Heart right ventricle (tissue), 16 donors: ENCODE results near the gene CHN2. TPM values are rescaled to one million over a fixed set of nuclear protein-coding genes. Genes with fewer than 3 reads are reported as not detected.
A peak's percentile ranks its signal among the peaks of the same experiment; 100 is the strongest.

ENCODE experiments used
- ATAC-seq, 8 donors: fragments of 200-7000 bp; cut with Tn5 transposase; one replicate each; pipeline ENCODE4 v1.9.1; 2020; ENCODE audit warnings: mild to moderate bottlenecking in 8 of 8, moderate library complexity in 8 of 8, moderate number of reproducible peaks in 1 of 8
- DNase-seq, 2 donors: peaks; one replicate each; pipeline ENCODE4 v3.0.0-alpha.2; 2020
- H3K27ac ChIP-seq, 10 donors: fragments of 200-600 bp; sonication (generic) in 2 of 10; one replicate each; pipeline versions ENCODE4 v1.5.0 to v1.8.0; 2020 to 2022; ENCODE audit warnings: mild to moderate bottlenecking in 3 of 10
- H3K27me3 ChIP-seq, 7 donors: fragments of 200-600 bp; one replicate each; pipeline ENCODE4 v1.8.0; 2021 to 2022; ENCODE audit warnings: mild to moderate bottlenecking in 2 of 7
- H3K36me3 ChIP-seq, 9 donors: fragments of 200-600 bp; sonication (generic) in 1 of 9; one replicate each; pipeline versions ENCODE4 v1.5.0 to v1.8.0; 2020 to 2022; ENCODE audit warnings: mild to moderate bottlenecking in 2 of 9
- H3K4me1 ChIP-seq, 9 donors: fragments of 200-600 bp; sonication (generic) in 1 of 9; one replicate each; pipeline versions ENCODE4 v1.5.0 to v1.8.0; 2020 to 2022; ENCODE audit warnings: mild to moderate bottlenecking in 4 of 9
- H3K4me3 ChIP-seq, 10 donors: fragments of 200-600 bp; sonication (generic) in 2 of 10; one replicate each; pipeline versions ENCODE4 v1.5.0 to v1.8.0; 2020 to 2022; ENCODE audit warnings: mild to moderate bottlenecking in 7 of 10, moderate library complexity in 2 of 10
- H3K9me3 ChIP-seq, 11 donors: fragments of 200-600 bp in 10 of 11; sonication (generic) in 2 of 11; one replicate each; pipeline versions ENCODE4 v1.5.0 to v1.8.0; 2013 to 2022; ENCODE audit warnings: mild to moderate bottlenecking in 2 of 11, control low read depth in 1 of 11, moderate library complexity in 1 of 11
- WGBS, 2 donors: extraction: QIAGEN DNeasy Blood & Tissue Kit; methylation state at CpG; one replicate each; pipeline ENCODE4 v1.1.7; 2013; ENCODE audit warnings: inconsistent platforms in 1 of 2; 5-methylcytosine and 5-hydroxymethylcytosine counted together
- intact Hi-C, 10 donors: fragments of 100-400 bp; cut with DNase I; formaldehyde crosslinking; loops; one replicate each; pipeline versions ENCODE4 v1.11.1 to v1.14.2; 2022
- polyA plus RNA-seq, 2 donors: library from polyadenylated mRNA; stranded (reverse); fragments of 200-250 nt; gene quantifications; one replicate each; pipeline ENCODE4 v1.2.3, GENCODE V29; 2013
- total RNA-seq, 10 donors: library from RNA; stranded (reverse); fragmentation: NEBNext Ultra II Directional in 3 of 10; extraction: Animal tissue kit (Norgen Biotek cat#: 25700) in 3 of 10; gene quantifications; one replicate each; pipeline versions ENCODE4 v1.2.1 to v1.2.4, GENCODE V29; 2021 to 2023
- TF ChIP-seq, protein P1 (sequence below), 9 donors: fragments of 200-600 bp; sonication (generic) in 2 of 9; IDR thresholded peaks; one replicate each; pipeline versions ENCODE4 v1.5.0 to v1.8.0; 2021 to 2022; ENCODE audit warnings: antibody characterized with exemption in 9 of 9, mild to moderate bottlenecking in 5 of 9, moderate library complexity in 1 of 9
- donor health status: Arrhythmogenic right ventricular cardiomyopathy.
- donor health status: ischemic (EF 13 %, LVEDD 7.1; RV severe dilation, severe dysfunction).
- donor health status: healthy with polysubstance abuse.
- donor health status: DM: no; HTN: yes; CAD: no.
- donor health status: DM: no; HTN: no; CAD: no.
- donor health status: ischemic (EF 25% LVEDD 6.9; RV normal size, moderate dysfunction).
- donor health status: ischemic (EF 25% LVEDD 5.7; RV mildly dilated, moderate dysfunction).
- donor health status: healthy.
- donor health status: DM: yes; HTN: yes; CAD: no.
- donor health status: Ischemic cardiomyopathy.
- donor health status: ischemic (EF 35%, LVEDD 5.7; RV mildly dilated, moderate dysfunction).
- donor health status: nonischemic (EF 11% LVEDD 7.7; RV severe dilation, severe dysfunction).
- donor health status: DM: yes; HTN: yes; CAD: no.
- donor health status: PGD.
- donor health status: ischemic (EF 29% LVEDD 5.4; RV normal size, mild dysfunction).
- donor health status: nonischemic (EF 23%, LVEDD 6.1; RV moderate dilation, normal function).

The CHN2 gene
- total and polyA plus RNA-seq, 12 donors = 5.9 to 54.9 (median 22.6) TPM

DNA sequence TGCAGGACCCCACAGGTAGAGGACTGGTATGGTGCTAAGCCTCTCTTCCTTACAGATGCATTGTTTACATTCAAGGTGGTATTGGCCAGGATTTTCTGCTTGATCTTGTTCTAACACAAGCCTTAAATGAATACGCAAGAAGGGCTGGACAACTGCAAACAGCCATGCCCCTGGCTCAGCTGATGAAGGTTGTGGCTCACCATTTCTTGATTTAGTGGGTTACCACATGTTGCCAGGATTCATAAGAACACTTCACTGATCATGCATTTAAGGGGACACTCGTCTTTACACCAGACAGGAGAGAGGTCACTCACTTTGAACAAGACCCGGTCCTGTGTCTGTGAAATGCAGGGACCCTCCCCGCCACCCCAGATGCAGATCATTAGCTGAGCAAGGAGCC, 82.2 kb downstream of the CHN2 start:
- Histone ChIP-seq H3K9me3 (no peaks in the 10 kb centered on the region), H3K4me3 (no peak overlapping the region), H3K36me3 (no peaks in the 10 kb centered on the region), H3K27ac (no peak overlapping the region), H3K27me3 (no peaks in the 10 kb centered on the region), H3K4me1 (peaks cover 0 to 16% (median 4%) of the 10 kb centered on the region in 9 donors)
- intact Hi-C loops = no loop called here
- DNase-seq = no peak
- TF ChIP-seq, protein P1, sequence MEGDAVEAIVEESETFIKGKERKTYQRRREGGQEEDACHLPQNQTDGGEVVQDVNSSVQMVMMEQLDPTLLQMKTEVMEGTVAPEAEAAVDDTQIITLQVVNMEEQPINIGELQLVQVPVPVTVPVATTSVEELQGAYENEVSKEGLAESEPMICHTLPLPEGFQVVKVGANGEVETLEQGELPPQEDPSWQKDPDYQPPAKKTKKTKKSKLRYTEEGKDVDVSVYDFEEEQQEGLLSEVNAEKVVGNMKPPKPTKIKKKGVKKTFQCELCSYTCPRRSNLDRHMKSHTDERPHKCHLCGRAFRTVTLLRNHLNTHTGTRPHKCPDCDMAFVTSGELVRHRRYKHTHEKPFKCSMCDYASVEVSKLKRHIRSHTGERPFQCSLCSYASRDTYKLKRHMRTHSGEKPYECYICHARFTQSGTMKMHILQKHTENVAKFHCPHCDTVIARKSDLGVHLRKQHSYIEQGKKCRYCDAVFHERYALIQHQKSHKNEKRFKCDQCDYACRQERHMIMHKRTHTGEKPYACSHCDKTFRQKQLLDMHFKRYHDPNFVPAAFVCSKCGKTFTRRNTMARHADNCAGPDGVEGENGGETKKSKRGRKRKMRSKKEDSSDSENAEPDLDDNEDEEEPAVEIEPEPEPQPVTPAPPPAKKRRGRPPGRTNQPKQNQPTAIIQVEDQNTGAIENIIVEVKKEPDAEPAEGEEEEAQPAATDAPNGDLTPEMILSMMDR (IDR thresholded peaks at IDR 0.05) = no peak
- ATAC-seq = no peak
- WGBS, 2 donors = 93 to 94% methylated on average over 4 of the region's 4 CpGs

DNA sequence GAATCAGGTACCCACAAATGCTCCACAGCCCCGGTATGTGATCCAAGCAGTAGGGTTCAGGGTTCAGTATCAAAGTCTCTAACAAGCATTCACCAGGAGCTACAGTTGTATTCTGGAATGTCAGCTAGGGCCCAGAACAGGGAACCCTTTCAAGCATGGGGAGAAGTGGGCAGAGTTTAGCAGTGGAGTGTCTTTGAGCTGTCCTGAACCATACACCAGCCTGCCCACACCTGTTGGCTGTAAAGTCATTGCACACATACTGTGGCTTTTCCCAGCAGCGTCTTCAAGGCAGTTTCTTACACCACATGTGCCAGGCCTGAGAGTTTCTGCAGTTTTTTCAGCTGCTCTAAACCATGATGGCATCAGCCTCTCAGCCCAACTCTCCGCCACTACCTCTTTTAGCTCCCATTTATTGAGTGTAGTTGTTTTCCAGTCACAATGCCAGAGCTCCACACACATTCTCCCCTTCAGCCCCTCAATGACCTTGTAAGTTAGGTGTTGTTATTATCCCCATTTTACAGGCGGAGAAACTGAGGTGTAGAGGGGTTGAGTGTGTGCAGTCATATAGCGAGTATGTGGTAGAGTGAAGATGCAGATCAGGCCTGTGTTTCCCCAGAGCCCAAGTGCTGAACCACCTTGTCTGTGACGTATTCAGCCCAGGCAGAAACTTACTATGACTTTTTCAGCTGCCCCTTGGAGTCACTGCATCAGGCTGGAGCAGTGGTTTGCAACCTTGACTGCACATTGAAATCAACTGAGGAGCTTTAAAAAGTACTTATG, 83.1 kb downstream of the CHN2 start:
- no peaks in the 10 kb centered on the region for H3K36me3 ChIP-seq
- H3K4me3 ChIP-seq = no peak overlapping the region
- 95 to 96% methylated on average over 6 of the region's 6 CpGs for WGBS, 2 donors
- H3K9me3 ChIP-seq = no peaks in the 10 kb centered on the region
- no peaks in the 10 kb centered on the region for H3K27me3 ChIP-seq
- intact Hi-C loops = no loop called here
- TF ChIP-seq, protein P1 (IDR thresholded peaks at IDR 0.05) = no peak
- no peak for ATAC-seq
- no peak overlapping the region for H3K27ac ChIP-seq
- H3K4me1 ChIP-seq = peaks cover 0 to 24% (median 10%) of the 10 kb centered on the region in 9 donors
- DNase-seq = no peak

DNA sequence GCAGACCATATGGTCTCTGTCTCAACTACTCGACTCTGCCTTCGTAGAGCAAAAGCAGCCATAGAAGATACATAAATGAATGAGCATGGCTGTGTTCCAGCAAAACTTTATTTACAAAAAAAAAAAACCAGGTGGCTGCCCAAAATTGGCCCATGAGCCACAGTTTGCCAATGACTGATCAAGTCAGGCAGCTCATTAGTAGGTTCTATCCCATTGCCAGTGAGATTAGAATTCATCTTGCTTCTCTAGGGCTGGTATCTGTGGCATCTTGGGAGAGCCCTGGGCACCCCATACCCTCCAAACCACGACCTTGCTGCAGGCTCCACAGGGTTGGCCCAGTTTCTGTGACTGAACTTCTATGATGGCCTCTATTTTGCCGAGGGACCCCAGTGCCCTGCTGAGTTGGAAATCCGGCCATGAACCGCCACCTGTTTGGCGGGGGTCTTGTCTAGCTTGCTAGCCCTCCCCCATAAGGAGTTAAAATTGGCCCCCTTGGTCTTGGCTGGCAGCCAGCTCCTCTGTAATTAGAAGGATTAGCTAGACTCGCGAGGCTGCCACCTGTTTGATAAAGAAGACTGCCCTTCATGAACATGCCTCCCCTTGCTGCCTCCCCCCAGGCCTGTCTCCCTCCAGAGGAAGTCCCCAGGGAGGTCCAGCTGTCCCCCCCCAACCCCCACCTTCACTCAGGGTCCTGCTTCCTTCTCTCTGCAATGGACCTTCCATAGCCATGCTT, 83.9 kb downstream of the CHN2 start:
- no peak overlapping the region for H3K27ac ChIP-seq
- no peaks in the 10 kb centered on the region for H3K9me3 ChIP-seq
- DNase-seq (no peak), ATAC-seq (no peak)
- TF ChIP-seq, protein P1 (IDR thresholded peaks at IDR 0.05) = no peak
- no peaks in the 10 kb centered on the region for H3K27me3 ChIP-seq
- WGBS, 2 donors = 67% methylated on average over 9 of the region's 9 CpGs
- no peaks in the 10 kb centered on the region for H3K36me3 ChIP-seq
- H3K4me3 ChIP-seq = no peak overlapping the region
- H3K4me1 ChIP-seq = peaks cover 0 to 30% (median 11%) of the 10 kb centered on the region in 9 donors
- intact Hi-C loops = no loop called here

DNA sequence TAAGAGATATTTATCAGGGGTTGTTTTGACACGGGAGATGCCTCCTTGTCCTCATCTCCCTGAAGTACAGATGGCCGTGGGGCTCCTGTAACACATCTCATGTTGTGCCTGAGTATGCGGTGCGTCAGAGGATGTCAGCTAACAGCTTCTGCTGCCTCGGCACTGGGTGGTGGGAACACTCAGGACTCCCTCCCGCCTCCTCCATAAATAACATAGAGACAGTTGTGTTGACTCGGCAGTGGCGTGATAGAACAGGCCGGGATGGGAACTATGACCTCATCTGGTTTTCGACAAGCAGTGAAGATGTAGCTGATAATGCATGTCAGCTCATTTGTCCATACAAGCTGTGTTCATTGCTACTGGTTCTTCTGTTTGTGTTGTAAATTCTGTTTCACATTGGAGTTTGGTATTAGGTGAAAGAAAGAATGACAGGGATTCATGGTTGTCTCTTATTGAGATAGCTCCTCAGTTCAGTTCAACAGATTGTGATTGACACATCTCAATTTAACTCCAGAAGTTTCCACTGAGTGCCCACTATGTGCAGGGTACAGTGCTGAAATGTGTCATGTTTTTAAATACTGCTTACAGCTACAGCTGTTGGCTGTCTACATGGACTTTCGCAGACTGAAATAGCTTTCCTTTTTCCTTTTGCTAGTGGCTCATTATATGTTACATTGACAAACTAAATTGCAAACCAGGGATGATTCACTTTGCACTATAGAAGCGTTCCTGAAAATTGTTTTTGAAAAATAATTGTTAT, 87.4 kb downstream of the CHN2 start:
- 34 to 42% methylated on average over 12 of the region's 12 CpGs for WGBS, 2 donors
- Histone ChIP-seq H3K27me3 (no peaks in the 10 kb centered on the region), H3K4me1 (peaks cover 0 to 33% (median 11%) of the 10 kb centered on the region in 9 donors), H3K9me3 (no peaks in the 10 kb centered on the region), H3K36me3 (no peaks in the 10 kb centered on the region), H3K27ac (peak overlapping the region in 5 of 10 donors; percentile 7 to 56 (median 23)), H3K4me3 (no peak overlapping the region)
- DNase-seq (peak in 1 of 2 donors; percentile 52), ATAC-seq (peak; percentile 42 to 95 (median 91))
- intact Hi-C loops = no loop called here
- TF ChIP-seq, protein P1 (IDR thresholded peaks at IDR 0.05) = no peak
